Astrocyte (in vitro differentiated cells and primary cell): ENCODE measurements around the gene GABRE.

Experiments used
- EZH2 ChIP-seq: IDR thresholded peaks from 2 replicates; pipeline ENCODE4 v1.6.1; 2012; ENCODE audit warnings: mild to moderate bottlenecking, low read length, inconsistent platforms; ENCODE audit not compliant: insufficient read depth
- TF ChIP-seq, protein P1 (sequence below): IDR thresholded peaks from 2 replicates; pipeline ENCODE4 v1.5.1; 2011; ENCODE audit warnings: low read depth, mild to moderate bottlenecking, inconsistent platforms, low read length, moderate library complexity; ENCODE audit not compliant: insufficient read depth

- TF ChIP-seq, protein P1, sequence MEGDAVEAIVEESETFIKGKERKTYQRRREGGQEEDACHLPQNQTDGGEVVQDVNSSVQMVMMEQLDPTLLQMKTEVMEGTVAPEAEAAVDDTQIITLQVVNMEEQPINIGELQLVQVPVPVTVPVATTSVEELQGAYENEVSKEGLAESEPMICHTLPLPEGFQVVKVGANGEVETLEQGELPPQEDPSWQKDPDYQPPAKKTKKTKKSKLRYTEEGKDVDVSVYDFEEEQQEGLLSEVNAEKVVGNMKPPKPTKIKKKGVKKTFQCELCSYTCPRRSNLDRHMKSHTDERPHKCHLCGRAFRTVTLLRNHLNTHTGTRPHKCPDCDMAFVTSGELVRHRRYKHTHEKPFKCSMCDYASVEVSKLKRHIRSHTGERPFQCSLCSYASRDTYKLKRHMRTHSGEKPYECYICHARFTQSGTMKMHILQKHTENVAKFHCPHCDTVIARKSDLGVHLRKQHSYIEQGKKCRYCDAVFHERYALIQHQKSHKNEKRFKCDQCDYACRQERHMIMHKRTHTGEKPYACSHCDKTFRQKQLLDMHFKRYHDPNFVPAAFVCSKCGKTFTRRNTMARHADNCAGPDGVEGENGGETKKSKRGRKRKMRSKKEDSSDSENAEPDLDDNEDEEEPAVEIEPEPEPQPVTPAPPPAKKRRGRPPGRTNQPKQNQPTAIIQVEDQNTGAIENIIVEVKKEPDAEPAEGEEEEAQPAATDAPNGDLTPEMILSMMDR = no peak
- no peak for TF ChIP-seq EZH2
Measured at GRCh38 chrX:151954730-151955129, 19.7 kb downstream of the GABRE start.
